SU-DHL-6 (cell line): ENCODE data around the gene ECI1.

Source experiments
- H2AFZ ChIP-seq: fragments of 200-600 bp; sonication (generic); 2 replicates; pipeline ENCODE4 v1.6.1; 2014; ENCODE audit warnings: low read depth, mild to moderate bottlenecking, moderate library complexity, mixed read lengths, antibody characterized with exemption, low read length; ENCODE audit not compliant: severe bottlenecking
- H3F3A ChIP-seq: fragments of 200-600 bp; shearing (Covaris generic); 2 replicates; pipeline ENCODE4 v1.6.0; 2016; ENCODE audit warnings: antibody characterized with exemption, mild to moderate bottlenecking; ENCODE audit not compliant: insufficient read depth
- H3K27ac ChIP-seq: fragments of 200-600 bp; sonication (generic); 2 replicates; pipeline ENCODE4 v1.5.1; 2016; ENCODE audit warnings: low read depth, mild to moderate bottlenecking, low read length, moderate library complexity, mixed read lengths
- H3K27me3 ChIP-seq: fragments of 200-600 bp; sonication (generic), shearing (Covaris generic); 2 replicates; pipeline ENCODE4 v1.6.0; 2014; ENCODE audit warnings: mild to moderate bottlenecking, low read length
- H3K36me3 ChIP-seq: fragments of 200-600 bp; sonication (generic); 2 replicates; pipeline ENCODE4 v1.6.1; 2014; ENCODE audit warnings: mild to moderate bottlenecking, low read length, mixed read lengths
- H3K4me2 ChIP-seq: fragments of 300-600, 200-600 bp; shearing (Covaris generic), sonication (generic); 2 replicates; pipeline ENCODE4 v1.6.0; 2014; ENCODE audit warnings: low read length, low read depth, mild to moderate bottlenecking; ENCODE audit not compliant: poor library complexity, severe bottlenecking
- H3K4me3 ChIP-seq: fragments of 200-600 bp; sonication (generic); 2 replicates; pipeline ENCODE4 v1.5.1; 2014; ENCODE audit warnings: antibody characterized with exemption, low read length, mild to moderate bottlenecking, mixed read lengths; ENCODE audit not compliant: insufficient read depth, poor library complexity, severe bottlenecking
- H3K79me2 ChIP-seq: fragments of 200-600 bp; sonication (generic); 2 replicates; pipeline ENCODE4 v1.6.1; 2014; ENCODE audit warnings: mild to moderate bottlenecking, low read length, moderate library complexity; ENCODE audit not compliant: insufficient read depth
- H3K9ac ChIP-seq: fragments of 200-600 bp; sonication (generic); 2 replicates; pipeline ENCODE4 v1.7.0; 2014; ENCODE audit warnings: mild to moderate bottlenecking, low read length
- H3K9me2 ChIP-seq: fragments of 200-600 bp; sonication (generic); replicated peaks from 2 replicates; pipeline ENCODE4 v1.6.1; 2014; ENCODE audit warnings: low read length; ENCODE audit not compliant: insufficient read depth
- H3K9me3 ChIP-seq: fragments of 200-600 bp; sonication (generic); 2 replicates; pipeline ENCODE4 v1.6.1; 2014; ENCODE audit warnings: low read length, mixed read lengths; ENCODE audit not compliant: insufficient read depth
- H4K20me1 ChIP-seq: fragments of 200-600 bp; sonication (generic); 2 replicates; pipeline ENCODE4 v1.6.1; 2014; ENCODE audit warnings: low read depth, mild to moderate bottlenecking, antibody characterized with exemption, low read length, moderate library complexity, mixed read lengths
- CTCF ChIP-seq: fragments of 200-600 bp; sonication (generic); IDR thresholded peaks from one replicate; pipeline ENCODE4 v1.5.1; 2017; ENCODE audit warnings: antibody characterized with exemption, mild to moderate bottlenecking, low read length, moderate library complexity; ENCODE audit not compliant: insufficient read depth, poor library complexity, severe bottlenecking
- EZH2phosphoT487 ChIP-seq: fragments of 200-600 bp; sonication (generic), shearing (Covaris generic); conservative IDR thresholded peaks from 2 replicates; pipeline ENCODE4 v1.6.1; 2018; ENCODE audit warnings: mild to moderate bottlenecking, antibody characterized with exemption, low read length, moderate library complexity, mixed read lengths

ECI1 gene

GRCh38 chr16:2195322-2196161 lies 55.8 kb downstream of the ECI1 start:
- peak overlapping the region; percentile 23 for H3K4me2 ChIP-seq
- H3K36me3 ChIP-seq: no peaks in the 10 kb centered on the region
- H3K4me3 ChIP-seq: no peak overlapping the region
- no peaks in the 10 kb centered on the region for H3K79me2 ChIP-seq
- H3F3A ChIP-seq: 0 out of 2 replicates have a peak, but pooled peaks cover 8% of the 10 kb centered on the region
- H3K9me2 ChIP-seq: no peaks in the 10 kb centered on the region
- no peaks in the 10 kb centered on the region for H3K9me3 ChIP-seq
- TF ChIP-seq EZH2phosphoT487: no peak
- no peak for TF ChIP-seq CTCF
- no peaks in the 10 kb centered on the region for H3K27me3 ChIP-seq
- no peak overlapping the region for H3K27ac ChIP-seq
- H2AFZ ChIP-seq: no peak overlapping the region
- no peak overlapping the region for H3K9ac ChIP-seq
- no peaks in the 10 kb centered on the region for H4K20me1 ChIP-seq

GRCh38 chr16:2194852-2195321 lies 56.5 kb downstream of the ECI1 start:
- Histone ChIP-seq H3K9me2 (no peaks in the 10 kb centered on the region), H4K20me1 (no peaks in the 10 kb centered on the region), H3K9ac (no peak overlapping the region), H3K4me3 (no peak overlapping the region), H3K9me3 (no peaks in the 10 kb centered on the region), H2AFZ (no peak overlapping the region), H3K79me2 (no peaks in the 10 kb centered on the region), H3K4me2 (no peak overlapping the region), H3K36me3 (no peaks in the 10 kb centered on the region), H3K27me3 (no peaks in the 10 kb centered on the region), H3F3A (0 out of 2 replicates have a peak, but pooled peaks cover 8% of the 10 kb centered on the region), H3K27ac (no peak overlapping the region)
- no peak for TF ChIP-seq EZH2phosphoT487
- TF ChIP-seq CTCF: peak; percentile 29

GRCh38 chr16:2194166-2194834 lies 57.1 kb downstream of the ECI1 start:
- H4K20me1 ChIP-seq: no peaks in the 10 kb centered on the region
- 0 out of 2 replicates have a peak, but pooled peaks cover 8% of the 10 kb centered on the region for H3F3A ChIP-seq
- H3K9me2 ChIP-seq: no peaks in the 10 kb centered on the region
- no peaks in the 10 kb centered on the region for H3K27me3 ChIP-seq
- no peak overlapping the region for H3K27ac ChIP-seq
- H3K4me2 ChIP-seq: no peak overlapping the region
- no peak overlapping the region for H3K4me3 ChIP-seq
- H3K9ac ChIP-seq: no peak overlapping the region
- no peak for TF ChIP-seq EZH2phosphoT487
- TF ChIP-seq CTCF: no peak
- H3K79me2 ChIP-seq: no peaks in the 10 kb centered on the region
- H3K9me3 ChIP-seq: no peaks in the 10 kb centered on the region
- H3K36me3 ChIP-seq: no peaks in the 10 kb centered on the region
- H2AFZ ChIP-seq: no peak overlapping the region
